HUES48 (cell line): Measurements from ENCODE around the gene LRRC2.
"Not testable (repeated sequence)": the region's sequence is repeated elsewhere in the genome, so short reads cannot be mapped to it uniquely, and the experiment has no call there.

Source experiments
- H3K27ac ChIP-seq: one replicate; pipeline ENCODE4 v1.7.0; 2013; ENCODE audit warnings: low read depth, low read length, inconsistent platforms
- H3K27me3 ChIP-seq: 2 replicates; pipeline ENCODE4 v1.6.1; 2013; ENCODE audit warnings: mild to moderate bottlenecking, low read length; ENCODE audit not compliant: control insufficient read depth, insufficient read depth
- H3K36me3 ChIP-seq: 2 replicates; pipeline ENCODE4 v1.6.1; 2013; ENCODE audit warnings: low read length; ENCODE audit not compliant: control insufficient read depth, insufficient read depth
- H3K4me1 ChIP-seq: 2 replicates; pipeline ENCODE4 v1.6.1; 2013; ENCODE audit warnings: mild to moderate bottlenecking, low read length; ENCODE audit not compliant: control insufficient read depth, insufficient read depth
- H3K4me3 ChIP-seq: 2 replicates; pipeline ENCODE4 v1.5.1; 2013; ENCODE audit warnings: mild to moderate bottlenecking, low read depth, low read length
- H3K9ac ChIP-seq: 2 replicates; pipeline ENCODE4 v1.6.1; 2013; ENCODE audit warnings: mild to moderate bottlenecking, low read depth, low read length, moderate library complexity
- H3K9me3 ChIP-seq: 2 replicates; pipeline ENCODE4 v1.6.1; 2013; ENCODE audit warnings: low read length; ENCODE audit not compliant: control insufficient read depth, insufficient read depth

The LRRC2 gene

DNA sequence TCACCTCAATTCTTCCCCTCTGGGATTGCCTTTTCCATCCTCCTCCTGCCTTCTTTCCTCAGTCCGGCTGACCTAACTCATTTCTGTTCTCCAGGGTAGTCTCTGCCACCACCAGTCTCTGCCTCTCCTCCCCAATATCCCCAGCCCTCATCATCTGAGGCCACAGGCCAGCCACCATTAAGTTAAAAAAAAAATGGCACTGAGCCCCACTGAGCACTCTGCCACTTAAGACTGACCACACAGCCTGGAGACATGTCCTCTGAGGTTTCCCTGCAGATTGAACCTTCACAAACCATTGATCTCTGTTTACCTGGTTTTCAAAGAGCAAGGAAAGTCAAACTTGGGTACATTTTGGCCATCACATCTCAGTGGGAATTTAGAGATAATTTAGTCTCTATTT lies 13.6 kb downstream of the LRRC2 start:
- H3K9ac ChIP-seq: no peak overlapping the region
- H3K4me1 ChIP-seq: peaks cover 4% of the 10 kb centered on the region
- H3K9me3 ChIP-seq: peaks cover 19% of the 10 kb centered on the region
- H3K27ac ChIP-seq: no peak overlapping the region
- H3K27me3 ChIP-seq: no peaks in the 10 kb centered on the region
- no peak overlapping the region for H3K4me3 ChIP-seq
- peaks cover 6% of the 10 kb centered on the region; the same call in 1 of the 2 replicates for H3K36me3 ChIP-seq

DNA sequence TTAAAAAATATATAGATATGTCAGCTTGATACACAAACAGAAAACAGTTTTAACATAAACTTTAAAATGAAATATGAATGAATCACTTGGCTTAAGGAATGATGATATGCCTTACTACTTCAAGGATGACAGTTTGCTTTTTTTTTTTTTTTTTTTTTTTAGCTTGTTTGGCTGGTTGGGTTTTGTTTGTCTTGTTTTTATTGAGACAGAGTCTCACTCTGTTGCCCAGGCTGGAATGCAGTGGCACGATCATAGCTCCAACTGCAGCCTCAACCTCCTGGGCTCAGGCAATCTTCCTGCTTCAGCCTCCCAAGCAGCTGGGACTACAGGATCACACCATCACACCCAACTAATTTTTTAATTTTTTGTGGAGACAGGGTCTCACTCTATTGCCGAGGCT lies 14.5 kb downstream of the LRRC2 start:
- Histone ChIP-seq H3K4me3 (no peak overlapping the region), H3K4me1 (peaks cover 8% of the 10 kb centered on the region), H3K27me3 (no peaks in the 10 kb centered on the region)

DNA sequence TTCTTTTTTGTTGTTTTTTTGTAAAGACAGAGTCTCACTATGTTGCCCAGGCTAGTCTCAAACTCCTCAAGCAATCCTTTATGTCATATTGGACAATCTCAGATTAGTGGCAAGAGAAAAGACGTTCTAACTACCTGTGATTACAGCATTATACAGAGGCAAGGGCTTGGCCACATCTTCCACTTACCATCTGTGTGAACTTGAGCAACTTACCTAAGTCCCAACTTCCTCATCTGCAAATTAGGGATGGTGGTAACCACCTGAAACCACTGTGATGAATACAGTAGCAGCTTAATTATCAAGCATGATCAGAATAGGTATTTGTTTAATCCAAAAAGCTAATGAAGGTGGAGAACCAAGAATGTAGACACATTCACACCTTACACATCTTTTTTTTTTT lies 16.1 kb downstream of the LRRC2 start:
- peaks cover 23% of the 10 kb centered on the region for H3K4me1 ChIP-seq
- peaks cover 13% of the 10 kb centered on the region for H3K9me3 ChIP-seq
- no peaks in the 10 kb centered on the region for H3K27me3 ChIP-seq
- no peak overlapping the region for H3K4me3 ChIP-seq
- peaks cover 6% of the 10 kb centered on the region; the same call in 1 of the 2 replicates for H3K36me3 ChIP-seq
- H3K9ac ChIP-seq: no peak overlapping the region
- H3K27ac ChIP-seq: no peak overlapping the region

More for the DNA sequence above, 14.5 kb downstream of the LRRC2 start:
- H3K27ac ChIP-seq: no peak overlapping the region
- H3K36me3 ChIP-seq: peaks cover 6% of the 10 kb centered on the region; the same call in 1 of the 2 replicates
- H3K9ac ChIP-seq: no peak overlapping the region
- H3K9me3 ChIP-seq: peaks cover 19% of the 10 kb centered on the region

- Histone ChIP-seq H3K27me3 (no peaks in the 10 kb centered on the region), H3K27ac (no peak overlapping the region), H3K9ac (no peak overlapping the region), H3K36me3 (peaks cover 6% of the 10 kb centered on the region; the same call in 1 of the 2 replicates), H3K4me1 (peaks cover 29% of the 10 kb centered on the region), H3K4me3 (no peak overlapping the region), H3K9me3 (peaks cover 13% of the 10 kb centered on the region)
Measured at GRCh38 chr3:46549408-46549904, 16.6 kb downstream of the LRRC2 start.

DNA sequence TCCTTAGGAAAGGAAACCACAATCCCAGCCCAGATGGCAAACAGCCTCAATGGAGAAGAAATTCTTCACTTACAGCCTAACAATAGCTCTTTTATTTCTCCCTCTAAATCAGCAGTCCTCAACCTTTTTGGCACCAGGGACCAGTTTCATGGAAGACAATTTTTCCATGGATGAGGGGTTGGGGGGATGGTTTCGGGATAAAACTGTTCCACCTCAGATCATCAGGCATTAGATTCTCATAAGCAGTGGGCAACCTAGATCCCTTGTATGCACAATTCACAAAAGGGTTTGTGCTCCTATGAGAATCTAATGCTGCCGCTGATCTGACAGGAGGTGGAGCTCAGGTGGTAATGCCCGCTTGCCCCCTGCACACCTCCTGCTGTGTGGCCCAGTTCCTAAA lies 17.5 kb downstream of the LRRC2 start:
- not testable (repeated sequence) for H3K4me3 ChIP-seq, H3K27me3 ChIP-seq, H3K36me3 ChIP-seq, H3K9ac ChIP-seq, H3K27ac ChIP-seq
- H3K9me3 ChIP-seq: peaks cover 13% of the 10 kb centered on the region
- peaks cover 30% of the 10 kb centered on the region for H3K4me1 ChIP-seq

- Histone ChIP-seq H3K27ac (no peak overlapping the region), H3K4me3 (no peak overlapping the region), H3K36me3 (peaks cover 6% of the 10 kb centered on the region; the same call in 1 of the 2 replicates), H3K9ac (no peak overlapping the region), H3K9me3 (peaks cover 13% of the 10 kb centered on the region), H3K4me1 (peaks cover 30% of the 10 kb centered on the region), H3K27me3 (no peaks in the 10 kb centered on the region)
Measured at GRCh38 chr3:46546896-46547440, 19.1 kb downstream of the LRRC2 start.

GRCh38 chr3:46545818-46546630 lies 20.1 kb downstream of the LRRC2 start:
- Histone ChIP-seq H3K4me1 (peaks cover 30% of the 10 kb centered on the region), H3K27me3 (no peaks in the 10 kb centered on the region), H3K9ac (0 out of 2 replicates have a peak overlapping the region, but pooled peaks have one; percentile 13), H3K36me3 (peaks cover 6% of the 10 kb centered on the region), H3K27ac (peak overlapping the region; percentile 82), H3K4me3 (no peak overlapping the region), H3K9me3 (peaks cover 13% of the 10 kb centered on the region)

DNA sequence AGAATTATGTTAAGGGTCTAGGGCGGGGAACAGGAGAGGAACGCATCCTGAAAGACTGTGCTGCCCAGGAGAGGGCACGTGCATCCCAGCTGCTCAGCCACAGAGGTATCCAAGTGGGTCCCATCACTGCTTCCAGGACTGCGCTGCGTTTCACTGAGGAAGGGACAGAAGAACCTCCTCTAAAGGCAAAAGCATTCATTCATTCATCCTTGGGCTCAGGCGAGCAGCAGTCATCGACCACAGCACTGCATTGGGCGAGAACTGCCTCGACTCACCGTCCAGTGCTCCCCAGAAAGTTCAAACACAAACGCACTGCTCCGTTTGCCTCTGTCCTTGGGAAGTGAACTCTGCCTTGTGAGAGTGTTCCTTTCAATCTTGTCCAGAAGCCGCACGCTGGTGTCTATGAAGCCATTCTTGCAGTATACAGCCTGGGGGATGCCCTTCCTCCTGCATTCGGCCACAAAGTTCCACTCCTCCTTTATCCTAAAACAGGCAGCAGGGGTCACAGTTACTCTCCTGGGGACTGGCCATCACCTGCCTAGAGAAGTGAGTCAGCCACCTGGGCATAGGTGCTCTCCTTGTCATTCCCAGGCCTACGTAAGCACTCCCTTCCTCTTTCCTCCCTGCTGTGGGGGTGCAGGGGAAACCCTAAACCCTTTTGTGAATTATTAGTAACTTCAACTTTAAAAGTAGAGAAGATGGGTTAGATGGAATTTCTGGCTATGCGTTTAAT lies 21.2 kb downstream of the LRRC2 start:
- Histone ChIP-seq H3K36me3 (peaks cover 2% of the 10 kb centered on the region), H3K27ac (peak overlapping the region; percentile 82), H3K9me3 (peaks cover 11% of the 10 kb centered on the region), H3K27me3 (no peaks in the 10 kb centered on the region), H3K9ac (no peak overlapping the region), H3K4me3 (no peak overlapping the region), H3K4me1 (peaks cover 30% of the 10 kb centered on the region)

DNA sequence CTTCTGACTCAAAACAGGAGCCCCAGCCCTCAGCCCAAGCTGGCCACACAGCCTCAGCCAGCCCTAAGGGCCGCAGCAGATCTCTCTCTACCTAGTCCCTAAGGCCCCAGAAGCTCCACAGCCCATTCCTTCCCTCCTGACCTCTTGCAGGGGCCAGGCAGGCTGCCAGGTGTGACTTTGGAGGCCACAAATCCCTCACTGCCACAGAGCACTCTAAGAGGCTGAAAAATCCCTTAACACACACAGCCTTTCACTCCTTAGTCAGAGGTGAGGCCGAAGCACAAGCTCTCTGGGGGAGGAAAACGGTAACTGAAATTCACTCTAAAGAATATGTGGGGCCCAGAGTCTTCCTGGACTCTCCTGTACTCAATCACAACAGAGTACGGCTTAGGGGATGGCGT lies 23.3 kb downstream of the LRRC2 start:
- Histone ChIP-seq H3K4me3 (no peak overlapping the region), H3K27ac (no peak overlapping the region), H3K36me3 (no peaks in the 10 kb centered on the region; the same call in 1 of the 2 replicates), H3K4me1 (peaks cover 32% of the 10 kb centered on the region), H3K9ac (no peak overlapping the region), H3K27me3 (no peaks in the 10 kb centered on the region), H3K9me3 (no peaks in the 10 kb centered on the region)

- no peak overlapping the region for H3K4me3 ChIP-seq
- H3K9ac ChIP-seq: no peak overlapping the region
- no peak overlapping the region for H3K27ac ChIP-seq
- no peaks in the 10 kb centered on the region; the same call in 1 of the 2 replicates for H3K36me3 ChIP-seq
- H3K27me3 ChIP-seq: no peaks in the 10 kb centered on the region
- peaks cover 36% of the 10 kb centered on the region for H3K4me1 ChIP-seq
- H3K9me3 ChIP-seq: no peaks in the 10 kb centered on the region
Measured at GRCh38 chr3:46542344-46542743, 23.8 kb downstream of the LRRC2 start.
